K562 (cell line): ENCODE measurements around the gene TULP1.
A peak's percentile ranks its signal among the peaks of the same experiment; 100 is the strongest.

ENCODE experiments used
- ARID4B ChIP-seq: sonication (generic); formaldehyde crosslinking; IDR thresholded peaks from 2 replicates; pipeline ENCODE4 v1.8.0; 2022; ENCODE audit warnings: mild to moderate bottlenecking, missing genetic modification reagents
- EP300 ChIP-seq: IDR thresholded peaks from 2 replicates; pipeline ENCODE4 v1.6.1; 2012; ENCODE audit warnings: low read length, improper control_type of control experiment
- EZH2 ChIP-seq: IDR thresholded peaks from 2 replicates; pipeline ENCODE4 v1.6.1; 2012; ENCODE audit warnings: low read depth, mild to moderate bottlenecking, inconsistent platforms, low read length, borderline replicate concordance
- POLR2A ChIP-seq: fragments of 450-650 bp; conservative IDR thresholded peaks from 2 replicates; pipeline ENCODE4 v1.6.1; 2016
- RBM39 ChIP-seq: fragments of 200-400 bp; formaldehyde crosslinking; optimal IDR thresholded peaks from 2 replicates; pipeline ENCODE3; 2018; ENCODE audit warnings: low read depth, low read length
- REST ChIP-seq, 2 experiments: fragments of 450-650 bp; formaldehyde crosslinking in 1 of 2; IDR thresholded peaks; 2 replicates each; pipeline versions ENCODE4 v1.4.0 to v1.6.1; 2014 to 2020; ENCODE audit warnings: mild to moderate bottlenecking in 2 of 2, borderline replicate concordance in 1 of 2, low read depth in 1 of 2
- TCFL5 ChIP-seq: fragments of 250-450 bp; sonication (Bioruptor Pico); conservative IDR thresholded peaks from 2 replicates; pipeline ENCODE4 v1.6.1; 2021; ENCODE audit warnings: mild to moderate bottlenecking, moderate library complexity, matching md5 sums
- USF2 ChIP-seq: sonication (generic); formaldehyde crosslinking; IDR thresholded peaks from 2 replicates; pipeline ENCODE4 v1.5.0; 2020; ENCODE audit warnings: missing genetic modification reagents
- ZNF311 ChIP-seq: fragments of 250-450 bp; sonication (Bioruptor Pico); IDR thresholded peaks from 2 replicates; pipeline ENCODE4 v1.4.0; 2020; ENCODE audit warnings: mild to moderate bottlenecking, moderate library complexity
- TF ChIP-seq, protein P1 (sequence below): sonication (generic); formaldehyde crosslinking; IDR thresholded peaks from 2 replicates; pipeline ENCODE4 v1.9.0; 2022; ENCODE audit warnings: mild to moderate bottlenecking, missing genetic modification reagents

GRCh38 chr6:35475573-35475972 lies 37.1 kb downstream of the TULP1 start:
- TF ChIP-seq REST (IDR thresholded peaks at IDR 0.05; ENCODE audit: borderline replicate concordance) = no peak
- no peak for TF ChIP-seq REST (CRISPR knock-in tag; IDR thresholded peaks at IDR 0.05; ENCODE audit: low read depth)
- TF ChIP-seq POLR2A = 0 out of 2 replicates have a peak, but pooled peaks have one; percentile 30
- no peak for TF ChIP-seq ZNF311
- no peak for TF ChIP-seq TCFL5 (CRISPR knock-in tag)
- TF ChIP-seq EP300 = no peak
- no peak for TF ChIP-seq RBM39
- TF ChIP-seq, protein P1, sequence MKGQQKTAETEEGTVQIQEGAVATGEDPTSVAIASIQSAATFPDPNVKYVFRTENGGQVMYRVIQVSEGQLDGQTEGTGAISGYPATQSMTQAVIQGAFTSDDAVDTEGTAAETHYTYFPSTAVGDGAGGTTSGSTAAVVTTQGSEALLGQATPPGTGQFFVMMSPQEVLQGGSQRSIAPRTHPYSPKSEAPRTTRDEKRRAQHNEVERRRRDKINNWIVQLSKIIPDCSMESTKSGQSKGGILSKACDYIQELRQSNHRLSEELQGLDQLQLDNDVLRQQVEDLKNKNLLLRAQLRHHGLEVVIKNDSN = no peak
- TF ChIP-seq USF2 (CRISPR knock-in tag) = no peak
- no peak for TF ChIP-seq ARID4B (CRISPR knock-in tag)
- no peak for TF ChIP-seq EZH2
